DOHH2 (cell line): Measurements from ENCODE around the gene TRIM56.

Experiments used
- H3F3A ChIP-seq: fragments of 200-600 bp; sonication (generic), shearing (Covaris generic); 2 replicates; pipeline ENCODE4 v1.6.0; 2016; ENCODE audit warnings: antibody characterized with exemption, mild to moderate bottlenecking; ENCODE audit not compliant: control insufficient read depth, insufficient read depth
- H3K27ac ChIP-seq: fragments of 200-600 bp; sonication (generic); 2 replicates; pipeline ENCODE4 v1.5.1; 2014; ENCODE audit warnings: low read depth, mild to moderate bottlenecking, low read length, moderate library complexity
- H3K27me3 ChIP-seq: fragments of 200-600 bp; sonication (generic); 2 replicates; pipeline ENCODE4 v1.6.1; 2014; ENCODE audit warnings: mild to moderate bottlenecking, low read length, mixed read lengths; ENCODE audit not compliant: control insufficient read depth
- H3K36me3 ChIP-seq: fragments of 200-600 bp; sonication (generic); 2 replicates; pipeline ENCODE4 v1.6.1; 2014; ENCODE audit warnings: mild to moderate bottlenecking, low read length, moderate library complexity, mixed read lengths; ENCODE audit not compliant: control insufficient read depth
- H3K4me1 ChIP-seq: fragments of 200-600 bp; sonication (generic); 2 replicates; pipeline ENCODE4 v1.6.1; 2014; ENCODE audit warnings: mild to moderate bottlenecking, low read length, mixed read lengths; ENCODE audit not compliant: control insufficient read depth
- H3K4me2 ChIP-seq: fragments of 200-600 bp; sonication (generic); 2 replicates; pipeline ENCODE4 v1.6.0; 2014; ENCODE audit warnings: mild to moderate bottlenecking, low read length, moderate library complexity
- H3K4me3 ChIP-seq: fragments of 200-600 bp; sonication (generic); 2 replicates; pipeline ENCODE4 v1.5.1; 2014; ENCODE audit warnings: mild to moderate bottlenecking, low read length, mixed read lengths
- H3K79me2 ChIP-seq: fragments of 200-600 bp; sonication (generic); 2 replicates; pipeline ENCODE4 v1.6.1; 2014; ENCODE audit warnings: mild to moderate bottlenecking, low read length, mixed read lengths; ENCODE audit not compliant: control insufficient read depth
- H3K9me2 ChIP-seq: fragments of 200-600 bp; sonication (generic); replicated peaks from 2 replicates; pipeline ENCODE4 v1.6.1; 2014; ENCODE audit warnings: mild to moderate bottlenecking, low read length, mixed read lengths; ENCODE audit not compliant: control insufficient read depth
- H3K9me3 ChIP-seq: fragments of 200-600 bp; sonication (generic); 2 replicates; pipeline ENCODE4 v1.6.1; 2014; ENCODE audit warnings: antibody characterized with exemption, low read length, mixed read lengths; ENCODE audit not compliant: control insufficient read depth, insufficient read depth
- H4K20me1 ChIP-seq: fragments of 200-600 bp; sonication (generic); 2 replicates; pipeline ENCODE4 v1.6.0; 2014; ENCODE audit warnings: low read depth, mild to moderate bottlenecking, antibody characterized with exemption, low read length, moderate library complexity; ENCODE audit not compliant: control insufficient read depth, insufficient read depth
- EZH2phosphoT487 ChIP-seq: fragments of 200-600 bp; sonication (generic); IDR thresholded peaks from 2 replicates; pipeline ENCODE4 v1.6.1; 2017; ENCODE audit warnings: borderline replicate concordance, mild to moderate bottlenecking, antibody characterized with exemption, low read length, moderate library complexity, mixed read lengths
- TF ChIP-seq, protein P1 (sequence below): fragments of 200-600 bp; sonication (generic); IDR thresholded peaks from one replicate; pipeline ENCODE4 v1.5.1; 2014; ENCODE audit warnings: antibody characterized with exemption, mild to moderate bottlenecking, low read depth, low read length; ENCODE audit not compliant: poor library complexity, severe bottlenecking

The TRIM56 gene

DNA sequence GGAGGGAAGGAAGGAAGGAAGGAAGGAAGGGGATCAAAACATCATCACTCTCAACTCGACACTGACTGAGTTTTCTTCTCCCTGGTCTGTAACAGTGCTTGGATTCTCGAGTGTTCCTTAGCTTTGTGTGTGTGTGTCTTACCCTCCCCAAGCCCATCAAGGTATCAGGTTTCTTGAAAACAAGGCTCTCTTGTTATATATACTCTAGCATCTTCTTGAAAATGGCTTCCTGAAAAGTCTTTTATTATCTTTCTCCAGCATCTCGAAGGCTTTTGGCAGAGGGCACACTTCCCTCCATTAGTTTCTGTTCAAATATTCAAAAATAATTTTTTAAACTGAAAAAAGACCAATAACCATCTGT, 55.0 kb downstream of the TRIM56 start:
- no peaks in the 10 kb centered on the region for H3K79me2 ChIP-seq
- no peaks in the 10 kb centered on the region for H3K9me3 ChIP-seq
- no peaks in the 10 kb centered on the region for H3K36me3 ChIP-seq
- no peaks in the 10 kb centered on the region for H3K9me2 ChIP-seq
- 0 out of 2 replicates have a peak, but pooled peaks cover 2% of the 10 kb centered on the region for H3F3A ChIP-seq
- H3K4me1 ChIP-seq = peaks cover 11% of the 10 kb centered on the region
- 0 out of 2 replicates have a peak, but pooled peaks cover 3% of the 10 kb centered on the region for H4K20me1 ChIP-seq
- H3K4me2 ChIP-seq = no peak overlapping the region
- TF ChIP-seq, protein P1, sequence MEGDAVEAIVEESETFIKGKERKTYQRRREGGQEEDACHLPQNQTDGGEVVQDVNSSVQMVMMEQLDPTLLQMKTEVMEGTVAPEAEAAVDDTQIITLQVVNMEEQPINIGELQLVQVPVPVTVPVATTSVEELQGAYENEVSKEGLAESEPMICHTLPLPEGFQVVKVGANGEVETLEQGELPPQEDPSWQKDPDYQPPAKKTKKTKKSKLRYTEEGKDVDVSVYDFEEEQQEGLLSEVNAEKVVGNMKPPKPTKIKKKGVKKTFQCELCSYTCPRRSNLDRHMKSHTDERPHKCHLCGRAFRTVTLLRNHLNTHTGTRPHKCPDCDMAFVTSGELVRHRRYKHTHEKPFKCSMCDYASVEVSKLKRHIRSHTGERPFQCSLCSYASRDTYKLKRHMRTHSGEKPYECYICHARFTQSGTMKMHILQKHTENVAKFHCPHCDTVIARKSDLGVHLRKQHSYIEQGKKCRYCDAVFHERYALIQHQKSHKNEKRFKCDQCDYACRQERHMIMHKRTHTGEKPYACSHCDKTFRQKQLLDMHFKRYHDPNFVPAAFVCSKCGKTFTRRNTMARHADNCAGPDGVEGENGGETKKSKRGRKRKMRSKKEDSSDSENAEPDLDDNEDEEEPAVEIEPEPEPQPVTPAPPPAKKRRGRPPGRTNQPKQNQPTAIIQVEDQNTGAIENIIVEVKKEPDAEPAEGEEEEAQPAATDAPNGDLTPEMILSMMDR = no peak
- TF ChIP-seq EZH2phosphoT487 = no peak
- no peak overlapping the region for H3K27ac ChIP-seq
- peaks cover 32% of the 10 kb centered on the region for H3K27me3 ChIP-seq
- H3K4me3 ChIP-seq = no peak overlapping the region

DNA sequence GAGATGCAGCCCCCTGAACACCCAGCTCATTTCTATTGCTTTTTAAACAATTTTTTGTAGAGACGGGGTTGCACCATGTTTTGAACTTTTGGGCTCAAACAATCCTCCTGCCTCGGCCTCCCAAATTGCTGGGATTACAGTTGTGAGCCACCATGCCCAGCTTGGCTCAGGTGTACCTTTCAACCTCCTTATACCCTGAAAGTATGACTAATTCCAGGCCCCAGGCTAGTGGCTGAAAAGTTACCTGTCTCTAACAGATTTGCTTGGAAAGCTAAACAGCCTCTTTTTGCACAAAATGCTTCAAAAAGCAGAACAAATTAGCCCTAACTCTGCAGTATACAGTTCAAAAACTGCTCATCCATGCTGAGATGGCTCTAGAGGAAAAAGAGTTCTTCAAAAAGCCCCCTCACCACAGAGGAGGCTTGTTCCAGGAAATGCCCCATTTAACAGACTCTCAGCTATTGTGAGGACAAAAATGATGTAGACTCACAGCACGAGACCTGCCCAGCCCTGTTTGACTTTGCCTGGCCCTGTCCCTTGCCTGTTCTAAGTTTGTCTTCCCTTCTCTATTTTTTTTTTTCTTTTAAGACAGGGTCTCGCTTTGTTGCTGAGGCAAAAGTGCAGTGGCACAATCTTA, 55.6 kb downstream of the TRIM56 start:
- Histone ChIP-seq H3K27ac (no peak overlapping the region), H3K79me2 (no peaks in the 10 kb centered on the region), H3K4me3 (no peak overlapping the region), H3K4me2 (no peak overlapping the region), H3K27me3 (peaks cover 28% of the 10 kb centered on the region), H3K36me3 (no peaks in the 10 kb centered on the region), H3K9me3 (no peaks in the 10 kb centered on the region), H4K20me1 (0 out of 2 replicates have a peak, but pooled peaks cover 3% of the 10 kb centered on the region), H3K4me1 (peaks cover 11% of the 10 kb centered on the region), H3K9me2 (no peaks in the 10 kb centered on the region), H3F3A (0 out of 2 replicates have a peak, but pooled peaks cover 2% of the 10 kb centered on the region)
- TF ChIP-seq, protein P1 = no peak
- no peak for TF ChIP-seq EZH2phosphoT487
